A673 (cell line): ENCODE data around the gene MRM2. TPM values are rescaled to one million over a fixed set of nuclear protein-coding genes. Genes with fewer than 3 reads are reported as not detected.

Experiments
- BruUV-seq: library from RNA; stranded (reverse); fragments of 400-500 nt; replicated peaks from 2 replicates; lab custom pipeline; 2021; lab: Mats Ljungman, UMichigan
- CTCF ChIA-PET: fragments of 300-600 bp; sonication (Branson Sonifier 250); formaldehyde crosslinking; loops from one replicate; lab custom pipeline; 2022; ENCODE audit warnings: antibody characterized with exemption; lab: Charles Lee
- POLR2A ChIA-PET: fragments of 300-600 bp; sonication (Branson Sonifier 250); formaldehyde crosslinking; loops from one replicate; lab custom pipeline; 2022; ENCODE audit warnings: antibody characterized with exemption; ENCODE audit not compliant: low non-redundant PET; lab: Charles Lee
- DNase-seq: peaks from one replicate; pipeline ENCODE4 v3.0.0-alpha.2; 2015; ENCODE audit warnings: low spot score
- H3K27ac ChIP-seq: fragments of 200-600 bp; sonication (generic); 2 replicates; pipeline ENCODE4 v1.5.1; 2016; ENCODE audit warnings: mixed run types, low read depth, mild to moderate bottlenecking, mixed read lengths, antibody characterized with exemption, low read length; ENCODE audit not compliant: poor library complexity, severe bottlenecking
- H3K27me3 ChIP-seq: fragments of 200-600 bp; sonication (generic); replicated peaks from 2 replicates; pipeline ENCODE4 v1.6.1; 2017; ENCODE audit warnings: mixed run types, low read depth, mild to moderate bottlenecking, mixed read lengths, antibody characterized with exemption, low read length; ENCODE audit not compliant: insufficient read depth, poor library complexity
- H3K36me3 ChIP-seq: fragments of 200-600 bp; sonication (generic); 2 replicates; pipeline ENCODE4 v1.6.1; 2016; ENCODE audit warnings: mixed run types, mild to moderate bottlenecking, mixed read lengths, antibody characterized with exemption, low read length; ENCODE audit not compliant: insufficient read depth, poor library complexity, severe bottlenecking
- H3K4me1 ChIP-seq: fragments of 200-600 bp; sonication (generic); 2 replicates; pipeline ENCODE4 v1.6.1; 2017; ENCODE audit warnings: mixed run types, mild to moderate bottlenecking, mixed read lengths, antibody characterized with exemption, low read length; ENCODE audit not compliant: insufficient read depth, poor library complexity, severe bottlenecking
- H3K4me3 ChIP-seq: fragments of 200-600 bp; sonication (generic); 2 replicates; pipeline ENCODE4 v1.5.1; 2016; ENCODE audit warnings: low read depth, mixed run types, mild to moderate bottlenecking, mixed read lengths, low read length; ENCODE audit not compliant: poor library complexity, severe bottlenecking
- H3K9me3 ChIP-seq: fragments of 200-600 bp; sonication (generic); 2 replicates; pipeline ENCODE4 v1.6.1; 2016; ENCODE audit warnings: mixed run types, low read depth, mild to moderate bottlenecking, mixed read lengths, antibody characterized with exemption, low read length; ENCODE audit not compliant: poor library complexity, severe bottlenecking
- EZH2 ChIP-seq: fragments of 200-600 bp; sonication (generic); IDR thresholded peaks from 2 replicates; pipeline ENCODE4 v1.6.1; 2017; ENCODE audit warnings: borderline replicate concordance, low read depth, mild to moderate bottlenecking, mixed read lengths, antibody characterized with exemption, low read length; ENCODE audit not compliant: poor library complexity, severe bottlenecking
- intact Hi-C: fragments of 100-400 bp; cut with micrococcal nuclease; formaldehyde crosslinking; loops from one replicate; pipeline ENCODE4 v1.10.0; 2022; ENCODE audit not compliant: unreplicated experiment
- total RNA-seq: library from RNA; stranded (reverse); gene quantifications from 2 replicates; pipeline ENCODE4 v1.2.3, GENCODE V29; 2021
- TF ChIP-seq, protein P1 (sequence below): fragments of 300-800, 200-600 bp; sonication (generic); conservative IDR thresholded peaks from 2 replicates; pipeline ENCODE4 v1.5.1; 2017; ENCODE audit warnings: low read depth, mild to moderate bottlenecking, antibody characterized with exemption, low read length, moderate library complexity, mixed read lengths

Gene MRM2
- total RNA-seq, 1 experiment from 2014 or later = 50.4 TPM

DNA sequence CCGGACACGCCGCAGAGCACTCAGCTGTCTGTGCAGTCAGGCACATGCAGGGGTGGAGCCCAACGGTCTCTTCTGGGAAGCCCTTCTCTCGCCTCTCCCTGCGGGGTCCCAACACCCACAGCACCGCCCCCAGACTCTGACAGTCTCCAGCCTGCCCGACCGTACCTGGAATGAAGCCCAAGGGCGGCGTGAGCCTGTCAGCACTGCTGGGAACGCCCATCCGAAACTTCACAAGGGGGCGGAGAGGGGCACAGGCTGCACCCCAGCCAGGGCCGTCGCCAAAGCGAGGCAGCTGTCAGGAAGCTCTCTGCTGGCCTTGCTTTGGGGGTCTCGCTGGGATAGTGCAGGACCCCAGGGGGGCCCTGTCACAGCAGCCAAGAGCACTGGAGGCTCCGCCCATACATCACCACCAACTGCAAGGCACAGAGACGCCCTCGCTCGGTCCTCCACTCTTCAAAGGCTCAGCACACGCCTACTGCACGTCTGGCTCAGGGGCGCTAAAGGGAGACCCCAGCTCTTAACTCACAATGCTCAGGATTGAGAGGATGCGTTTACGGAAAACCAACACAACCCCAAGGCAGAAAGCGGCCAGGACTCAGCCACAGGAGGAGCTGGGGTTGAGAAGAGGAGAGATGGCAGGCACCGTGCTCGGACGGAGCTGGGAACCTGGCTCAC lies 40.2 kb downstream of the MRM2 start:
- no peak for DNase-seq
- no TSS peak for BruUV-seq
- Histone ChIP-seq H3K4me3 (no peak overlapping the region), H3K27me3 (no peaks in the 10 kb centered on the region), H3K4me1 (peaks cover 10% of the 10 kb centered on the region), H3K36me3 (no peaks in the 10 kb centered on the region), H3K9me3 (no peaks in the 10 kb centered on the region), H3K27ac (no peak overlapping the region)
- TF ChIP-seq EZH2 = no peak
- TF ChIP-seq, protein P1, sequence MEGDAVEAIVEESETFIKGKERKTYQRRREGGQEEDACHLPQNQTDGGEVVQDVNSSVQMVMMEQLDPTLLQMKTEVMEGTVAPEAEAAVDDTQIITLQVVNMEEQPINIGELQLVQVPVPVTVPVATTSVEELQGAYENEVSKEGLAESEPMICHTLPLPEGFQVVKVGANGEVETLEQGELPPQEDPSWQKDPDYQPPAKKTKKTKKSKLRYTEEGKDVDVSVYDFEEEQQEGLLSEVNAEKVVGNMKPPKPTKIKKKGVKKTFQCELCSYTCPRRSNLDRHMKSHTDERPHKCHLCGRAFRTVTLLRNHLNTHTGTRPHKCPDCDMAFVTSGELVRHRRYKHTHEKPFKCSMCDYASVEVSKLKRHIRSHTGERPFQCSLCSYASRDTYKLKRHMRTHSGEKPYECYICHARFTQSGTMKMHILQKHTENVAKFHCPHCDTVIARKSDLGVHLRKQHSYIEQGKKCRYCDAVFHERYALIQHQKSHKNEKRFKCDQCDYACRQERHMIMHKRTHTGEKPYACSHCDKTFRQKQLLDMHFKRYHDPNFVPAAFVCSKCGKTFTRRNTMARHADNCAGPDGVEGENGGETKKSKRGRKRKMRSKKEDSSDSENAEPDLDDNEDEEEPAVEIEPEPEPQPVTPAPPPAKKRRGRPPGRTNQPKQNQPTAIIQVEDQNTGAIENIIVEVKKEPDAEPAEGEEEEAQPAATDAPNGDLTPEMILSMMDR = no peak
- POLR2A ChIA-PET = no interaction called here
- CTCF ChIA-PET = no interaction called here
- intact Hi-C loops = loop anchor here (10.0 kb wide), 1 partner anchor 537 kb away; no protein-coding TSS in a partner anchor

DNA sequence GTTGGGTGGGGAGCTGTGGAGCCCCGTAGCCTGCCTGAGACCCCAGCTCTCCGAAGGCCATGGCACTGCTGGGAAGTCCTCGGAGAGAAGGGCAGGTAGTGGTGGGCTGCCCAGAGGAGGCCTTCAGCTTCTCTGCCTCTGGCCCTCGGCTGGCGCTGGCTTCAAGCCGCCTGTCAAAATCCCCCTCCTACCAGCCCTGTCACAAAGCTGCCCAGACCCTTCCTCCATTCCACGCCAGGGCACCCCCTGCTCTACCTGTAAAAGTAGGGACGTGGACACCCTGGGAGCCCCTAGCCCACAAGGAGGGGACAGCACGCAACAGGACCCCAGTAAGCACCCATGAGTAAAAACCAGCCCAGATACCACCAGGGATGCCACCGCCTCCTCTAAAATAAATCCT lies 40.9 kb downstream of the MRM2 start:
- H3K27me3 ChIP-seq = no peaks in the 10 kb centered on the region
- H3K9me3 ChIP-seq = no peaks in the 10 kb centered on the region
- BruUV-seq = no TSS peak
- no peak overlapping the region for H3K4me3 ChIP-seq
- H3K36me3 ChIP-seq = peaks cover 5% of the 10 kb centered on the region
- intact Hi-C loops = loop anchor here (10.0 kb wide), 1 partner anchor 536 kb away; no protein-coding TSS in a partner anchor
- H3K4me1 ChIP-seq = peaks cover 10% of the 10 kb centered on the region
- no peak for TF ChIP-seq EZH2
- TF ChIP-seq, protein P1 = no peak
- no peak for DNase-seq
- ChIA-PET POLR2A (no interaction called here), CTCF (no interaction called here)
- H3K27ac ChIP-seq = no peak overlapping the region

DNA sequence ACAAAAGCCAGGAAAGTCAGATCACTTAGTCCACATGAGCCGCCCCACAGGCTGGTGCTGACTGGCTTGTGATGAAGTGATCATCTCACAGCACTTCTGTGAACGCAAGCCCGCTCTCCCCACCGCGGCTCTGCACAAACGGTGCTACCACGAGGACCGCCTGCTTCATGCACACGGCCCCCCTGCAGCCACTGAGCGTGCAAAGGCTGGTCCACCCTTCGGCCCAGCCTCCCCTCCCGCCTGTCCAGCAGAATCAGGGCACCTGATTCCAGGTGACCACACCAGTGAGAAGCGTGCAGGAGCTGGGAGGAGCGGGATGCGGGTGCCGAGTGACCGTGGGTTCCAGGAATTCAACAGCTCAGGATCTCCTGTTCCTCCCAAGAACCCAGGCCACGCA lies 41.4 kb downstream of the MRM2 start:
- DNase-seq = no peak
- H3K27ac ChIP-seq = no peak overlapping the region
- ChIA-PET CTCF (no interaction called here), POLR2A (no interaction called here)
- peaks cover 2% of the 10 kb centered on the region for H3K9me3 ChIP-seq
- TF ChIP-seq, protein P1 = no peak
- TF ChIP-seq EZH2 = no peak
- peaks cover 11% of the 10 kb centered on the region for H3K36me3 ChIP-seq
- BruUV-seq = no TSS peak
- H3K27me3 ChIP-seq = no peaks in the 10 kb centered on the region
- no peak overlapping the region for H3K4me3 ChIP-seq
- peaks cover 10% of the 10 kb centered on the region for H3K4me1 ChIP-seq
- intact Hi-C loops = loop anchor here (10.0 kb wide), 1 partner anchor 536 kb away; no protein-coding TSS in a partner anchor
